Fibroblast of mammary gland (primary cell): ENCODE measurements around the gene TMEM184A.

Experiments
- DNase-seq: peaks from one replicate; pipeline ENCODE4 v3.0.0-alpha.2; 2010; ENCODE audit warnings: low read depth
- H3K4me3 ChIP-seq: 2 replicates; pipeline ENCODE4 v1.5.1; 2011; ENCODE audit warnings: low read depth, mild to moderate bottlenecking, low read length, moderate library complexity; ENCODE audit not compliant: control insufficient read depth
- CTCF ChIP-seq: conservative IDR thresholded peaks from 2 replicates; pipeline ENCODE4 v1.5.1; 2011; ENCODE audit warnings: low read depth, low read length, inconsistent platforms; ENCODE audit not compliant: control insufficient read depth, insufficient read depth

Gene TMEM184A

GRCh38 chr7:1496531-1497292, 59.3 kb downstream of the TMEM184A start:
- H3K4me3 ChIP-seq: no peak overlapping the region
- TF ChIP-seq CTCF: no peak
- no peak for DNase-seq

GRCh38 chr7:1495564-1496242, 60.3 kb downstream of the TMEM184A start:
- TF ChIP-seq CTCF: no peak
- H3K4me3 ChIP-seq: no peak overlapping the region
- no peak for DNase-seq

GRCh38 chr7:1494866-1495563, 61.0 kb downstream of the TMEM184A start:
- no peak overlapping the region for H3K4me3 ChIP-seq
- no peak for DNase-seq
- no peak for TF ChIP-seq CTCF

GRCh38 chr7:1494447-1494846, 61.6 kb downstream of the TMEM184A start:
- DNase-seq: no peak
- no peak for TF ChIP-seq CTCF
- no peak overlapping the region for H3K4me3 ChIP-seq

GRCh38 chr7:1493571-1493970, 62.4 kb downstream of the TMEM184A start:
- H3K4me3 ChIP-seq: no peak overlapping the region

GRCh38 chr7:1493129-1493528, 62.9 kb downstream of the TMEM184A start:
- DNase-seq: no peak
- no peak overlapping the region for H3K4me3 ChIP-seq

More at GRCh38 chr7:1493571-1493970, 62.4 kb downstream of the TMEM184A start:
- DNase-seq: no peak
- TF ChIP-seq CTCF: no peak

More at GRCh38 chr7:1493129-1493528, 62.9 kb downstream of the TMEM184A start:
- no peak for TF ChIP-seq CTCF
